GM23338 (cell line): Measurements from ENCODE around the gene CLRN2. TPM values are rescaled to one million over a fixed set of nuclear protein-coding genes. Genes with fewer than 3 reads are reported as not detected.
"Not testable (repeated sequence)": the region's sequence is repeated elsewhere in the genome, so short reads cannot be mapped to it uniquely, and the experiment has no call there.

Experiments
- ATAC-seq: fragments of 200-7000 bp; cut with Tn5 transposase; 3 replicates; pipeline ENCODE4 v1.9.1; 2020
- DNase-seq: peaks from one replicate; pipeline ENCODE4 v3.0.0-alpha.2; 2015; ENCODE audit warnings: low spot score
- H2AFZ ChIP-seq: fragments of 200-600 bp; sonication (generic); 2 replicates; pipeline ENCODE4 v1.8.0; 2016; ENCODE audit warnings: antibody characterized with exemption, mild to moderate bottlenecking, moderate library complexity
- H3F3A ChIP-seq: fragments of 200-600 bp; sonication (generic); replicated peaks from 2 replicates; pipeline ENCODE4 v1.8.0; 2017; ENCODE audit warnings: antibody characterized with exemption, mixed run types, low read depth
- H3K27ac ChIP-seq: fragments of 200-600 bp; sonication (generic); 2 replicates; pipeline ENCODE4 v1.6.1; 2016; ENCODE audit warnings: low read depth
- H3K27me3 ChIP-seq: fragments of 200-600 bp; sonication (generic); 2 replicates; pipeline ENCODE4 v1.8.0; 2016; ENCODE audit warnings: mild to moderate bottlenecking, mixed run types, moderate library complexity; ENCODE audit not compliant: insufficient read depth
- H3K36me3 ChIP-seq: fragments of 200-600 bp; sonication (generic); 2 replicates; pipeline ENCODE4 v1.8.0; 2016; ENCODE audit warnings: mild to moderate bottlenecking; ENCODE audit not compliant: insufficient read depth
- H3K4me1 ChIP-seq: fragments of 200-600 bp; sonication (generic); 2 replicates; pipeline ENCODE4 v1.8.0; 2016; ENCODE audit warnings: mild to moderate bottlenecking, moderate library complexity; ENCODE audit not compliant: insufficient read depth
- H3K4me2 ChIP-seq: fragments of 200-600 bp; sonication (generic); 2 replicates; pipeline ENCODE4 v1.7.1; 2017; ENCODE audit warnings: mixed run types
- H3K4me3 ChIP-seq: fragments of 200-600 bp; sonication (generic); 2 replicates; pipeline ENCODE4 v1.6.1; 2016; ENCODE audit warnings: mixed run types
- H3K79me2 ChIP-seq: fragments of 200-600 bp; sonication (generic); replicated peaks from 2 replicates; pipeline ENCODE4 v1.8.0; 2017; ENCODE audit warnings: mild to moderate bottlenecking; ENCODE audit not compliant: insufficient read depth
- H3K9me2 ChIP-seq: fragments of 200-600 bp; sonication (generic); 2 replicates; pipeline ENCODE4 v1.8.0; 2017; ENCODE audit not compliant: insufficient read depth
- H4K20me1 ChIP-seq: fragments of 200-600 bp; sonication (generic); replicated peaks from 2 replicates; pipeline ENCODE4 v1.8.0; 2017; ENCODE audit warnings: mild to moderate bottlenecking; ENCODE audit not compliant: insufficient read depth
- H3K27ac Mint-ChIP-seq: 2 replicates; pipeline ENCODE4 v1.8.0; 2020; ENCODE audit warnings: inconsistent platforms, mild to moderate bottlenecking, moderate library complexity, mixed read lengths
- H3K27me3 Mint-ChIP-seq: 3 replicates; pipeline ENCODE4 v1.8.0; 2022; ENCODE audit warnings: low read depth, mild to moderate bottlenecking, moderate library complexity, mixed read lengths, inconsistent platforms; ENCODE audit not compliant: insufficient read depth, poor library complexity
- H3K36me3 Mint-ChIP-seq: 3 replicates; pipeline ENCODE4 v1.8.0; 2021; ENCODE audit warnings: low read depth, mild to moderate bottlenecking, inconsistent platforms, moderate library complexity, mixed read lengths
- H3K4me1 Mint-ChIP-seq: 3 replicates; pipeline ENCODE4 v1.8.0; 2020; ENCODE audit warnings: mild to moderate bottlenecking, inconsistent platforms, mixed read lengths
- H3K4me3 Mint-ChIP-seq: 3 replicates; pipeline ENCODE4 v1.8.0; 2021; ENCODE audit warnings: moderate library complexity, mild to moderate bottlenecking, inconsistent platforms, mixed read lengths
- H3K9me3 Mint-ChIP-seq: 3 replicates; pipeline ENCODE4 v1.8.0; 2020; ENCODE audit warnings: moderate library complexity, mild to moderate bottlenecking, inconsistent platforms, mixed read lengths
- CREB1 ChIP-seq: fragments of 250-450 bp; sonication (Bioruptor Pico); IDR thresholded peaks from 2 replicates; pipeline ENCODE4 v1.5.0; 2020; ENCODE audit warnings: low read depth, mild to moderate bottlenecking, moderate library complexity
- CTCF ChIP-seq, 2 experiments: fragments of 200-600 bp in 1 of 2; sonication (generic) in 1 of 2; conservative IDR thresholded peaks; 2 replicates each; pipeline versions ENCODE4 v1.5.1 to v1.6.1; 2016 to 2017; ENCODE audit warnings: antibody characterized with exemption in 2 of 2, low read depth in 2 of 2, mild to moderate bottlenecking in 2 of 2, moderate library complexity in 1 of 2
- ETS1 ChIP-seq: IDR thresholded peaks from 2 replicates; pipeline ENCODE4 v1.6.1; 2016; ENCODE audit warnings: antibody characterized with exemption
- EZH2 ChIP-seq: fragments of 200-600 bp; sonication (generic); IDR thresholded peaks from one replicate; pipeline ENCODE4 v1.8.0; 2017; ENCODE audit warnings: antibody characterized with exemption, mild to moderate bottlenecking, low read depth; ENCODE audit not compliant: unreplicated experiment
- EZH2phosphoT487 ChIP-seq: fragments of 200-600 bp; sonication (generic); IDR thresholded peaks from one replicate; pipeline ENCODE4 v1.8.1; 2018; ENCODE audit warnings: antibody characterized with exemption; ENCODE audit not compliant: unreplicated experiment
- JUNB ChIP-seq: IDR thresholded peaks from one replicate; pipeline ENCODE4 v1.6.1; 2016; ENCODE audit warnings: antibody characterized with exemption; ENCODE audit not compliant: unreplicated experiment
- NANOG ChIP-seq: IDR thresholded peaks from 2 replicates; pipeline ENCODE4 v1.6.1; 2016; ENCODE audit warnings: antibody characterized with exemption, borderline replicate concordance
- POLR2AphosphoS5 ChIP-seq: IDR thresholded peaks from 2 replicates; pipeline ENCODE4 v1.6.1; 2016; ENCODE audit warnings: antibody characterized with exemption, low read depth
- STAT1 ChIP-seq: IDR thresholded peaks from one replicate; pipeline ENCODE4 v1.6.1; 2016; ENCODE audit warnings: antibody characterized with exemption; ENCODE audit not compliant: unreplicated experiment
- ZNF114 ChIP-seq: fragments of 250-450 bp; sonication (Bioruptor Pico); IDR thresholded peaks from 2 replicates; pipeline ENCODE4 v1.5.0; 2020; ENCODE audit warnings: mild to moderate bottlenecking, moderate library complexity
- ZNF331 ChIP-seq: fragments of 250-450 bp; sonication (Bioruptor Pico); IDR thresholded peaks from 2 replicates; pipeline ENCODE4 v1.5.0; 2020; ENCODE audit warnings: low read depth, mild to moderate bottlenecking, moderate library complexity
- polyA plus RNA-seq: library from polyadenylated mRNA; unstranded; fragments of >200 nt; fragmentation: Nextera tagmentation; extraction: Ambion mirVana; gene quantifications from 2 replicates; pipeline ENCODE4 v1.2.1, GENCODE V29; 2016
- total RNA-seq: library from RNA; depleted of rRNA; stranded (reverse); fragments of >200 nt; shearing (Covaris generic); gene quantifications from 2 replicates; pipeline ENCODE4 v1.2.3, GENCODE V29; 2014

Gene CLRN2
- total and polyA plus RNA-seq, 2 experiments from 2014 or later, result not detected

GRCh38 chr4:17535906-17536305 is 20.9 kb downstream of the CLRN2 start (continued):
- TF ChIP-seq ZNF331 (no peak), EZH2phosphoT487 (no peak), ZNF114 (no peak), CREB1 (no peak), POLR2AphosphoS5 (no peak), NANOG (no peak)

GRCh38 chr4:17537060-17537459 is 22.1 kb downstream of the CLRN2 start:
- DNase-seq, H3K27me3 Mint-ChIP-seq, H3K27ac Mint-ChIP-seq, H4K20me1 ChIP-seq, H2AFZ ChIP-seq, H3K4me1 Mint-ChIP-seq, H3K4me1 ChIP-seq, H3K4me3 Mint-ChIP-seq, H3K27me3 ChIP-seq, H3K4me3 ChIP-seq, H3K79me2 ChIP-seq, H3K4me2 ChIP-seq, H3K9me2 ChIP-seq, H3F3A ChIP-seq, H3K36me3 Mint-ChIP-seq, H3K9me3 Mint-ChIP-seq, H3K36me3 ChIP-seq, ATAC-seq, H3K27ac ChIP-seq: not testable (repeated sequence)

- no peak overlapping the region for H3K27ac Mint-ChIP-seq
- H3K4me1 Mint-ChIP-seq, result peaks cover 8% of the 10 kb centered on the region; the same call in 2 of the 3 replicates
- H3K36me3 ChIP-seq, result no peaks in the 10 kb centered on the region
- H3K4me1 ChIP-seq, result no peaks in the 10 kb centered on the region
- no peaks in the 10 kb centered on the region for H3K27me3 ChIP-seq
- no peaks in the 10 kb centered on the region for H3K36me3 Mint-ChIP-seq
- H2AFZ ChIP-seq, result no peak overlapping the region
- peaks cover 14% of the 10 kb centered on the region for H3K27me3 Mint-ChIP-seq
- peak; percentile 46 for DNase-seq
- no peaks in the 10 kb centered on the region for H3K9me2 ChIP-seq
- H3K27ac ChIP-seq, result no peak overlapping the region
- no peaks in the 10 kb centered on the region for H3F3A ChIP-seq
- TF ChIP-seq CTCF (conservative IDR thresholded peaks at IDR 0.05; ENCODE audit: low read depth in 2 of 2), result no peak
- TF ChIP-seq JUNB, result no peak
- no peak for TF ChIP-seq NANOG
- TF ChIP-seq EZH2, result no peak
- no peaks in the 10 kb centered on the region for H3K9me3 Mint-ChIP-seq
- ATAC-seq, result peak; percentile 49
- H4K20me1 ChIP-seq, result no peaks in the 10 kb centered on the region
- no peaks in the 10 kb centered on the region for H3K79me2 ChIP-seq
- H3K4me3 Mint-ChIP-seq, result no peak overlapping the region
- H3K4me2 ChIP-seq, result no peak overlapping the region
- no peak overlapping the region for H3K4me3 ChIP-seq
Measured at GRCh38 chr4:17544205-17544604, 29.2 kb downstream of the CLRN2 start.

- Mint-ChIP-seq H3K27ac (no peak overlapping the region), H3K36me3 (no peaks in the 10 kb centered on the region), H3K4me1 (peaks cover 8% of the 10 kb centered on the region; the same call in 2 of the 3 replicates), H3K27me3 (peaks cover 14% of the 10 kb centered on the region), H3K4me3 (no peak overlapping the region), H3K9me3 (no peaks in the 10 kb centered on the region)
- no peaks in the 10 kb centered on the region for H3K36me3 ChIP-seq
- DNase-seq (no peak), ATAC-seq (no peak)
- H3K4me2 ChIP-seq, result no peak overlapping the region
- no peak overlapping the region for H2AFZ ChIP-seq
- no peaks in the 10 kb centered on the region for H4K20me1 ChIP-seq
- no peak overlapping the region for H3K27ac ChIP-seq
- no peaks in the 10 kb centered on the region for H3K27me3 ChIP-seq
- H3K9me2 ChIP-seq, result no peaks in the 10 kb centered on the region
- no peaks in the 10 kb centered on the region for H3K79me2 ChIP-seq
- H3K4me3 ChIP-seq, result no peak overlapping the region
- H3K4me1 ChIP-seq, result no peaks in the 10 kb centered on the region
- H3F3A ChIP-seq, result no peaks in the 10 kb centered on the region
- TF ChIP-seq EZH2phosphoT487 (no peak), CTCF (conservative IDR thresholded peaks at IDR 0.05; ENCODE audit: low read depth in 2 of 2) (no peak), NANOG (no peak), EZH2 (no peak), STAT1 (no peak), ETS1 (no peak), POLR2AphosphoS5 (no peak), ZNF331 (no peak), JUNB (no peak)
Measured at GRCh38 chr4:17544831-17545234, 29.9 kb downstream of the CLRN2 start.
